Measurements from ENCODE around the gene ADGRF5.
A peak's percentile ranks its signal among the peaks of the same experiment; 100 is the strongest.

The ADGRF5 gene

GRCh38 chr6:46932526-46933319, 11.0 kb upstream of the ADGRF5 start:
- DNase-seq, result peak; percentile 75
- in situ Hi-C loops (cut with HindIII; ENCODE audit: low pct_ligation_motif_present, low pct_unique_long_range_greater_than_20kb, low sequenced_read_pairs), result no loop called here

DNA sequence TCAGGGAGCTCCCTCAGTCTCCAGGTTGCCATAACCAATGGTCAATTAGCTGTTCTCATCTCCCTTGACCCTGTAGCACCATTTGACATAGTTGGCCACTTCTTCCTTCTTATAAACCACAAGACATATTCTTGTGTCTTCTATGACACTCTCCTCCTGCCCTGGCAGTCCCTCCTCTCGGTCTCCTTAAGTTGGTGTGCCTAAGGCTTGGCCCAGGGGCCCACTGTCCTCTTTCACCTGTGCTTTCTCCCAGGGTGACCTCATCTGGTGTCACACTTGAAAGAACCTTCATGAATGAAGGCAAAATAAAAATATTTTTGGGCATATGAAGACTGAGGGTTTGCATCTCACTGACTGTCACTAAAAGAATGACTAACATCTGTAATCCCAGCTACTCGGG, 9.7 kb upstream of the ADGRF5 start:
- in situ Hi-C loops (cut with HindIII; ENCODE audit: low pct_ligation_motif_present, low pct_unique_long_range_greater_than_20kb, low sequenced_read_pairs), result no loop called here
- no peak for DNase-seq

DNA sequence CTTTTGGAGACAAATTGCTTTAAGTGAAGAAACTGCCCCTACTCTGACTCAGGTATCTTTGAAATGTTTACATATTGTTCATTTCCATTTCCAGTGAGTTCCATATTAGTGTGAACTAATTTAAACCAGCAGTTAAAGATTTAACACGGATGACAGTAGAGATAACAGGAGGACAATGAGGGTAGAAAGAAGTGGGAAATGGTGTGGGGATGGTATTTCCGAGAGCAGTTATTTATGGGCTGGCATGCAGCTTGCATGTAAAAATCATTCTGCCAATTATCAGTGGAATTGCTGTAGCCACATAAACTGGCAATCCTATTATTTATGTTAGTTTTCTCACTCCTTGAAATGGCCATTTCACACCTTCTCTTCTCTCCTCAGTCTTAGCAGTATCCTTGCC, 8.6 kb upstream of the ADGRF5 start:
- in situ Hi-C loops (cut with HindIII; ENCODE audit: low pct_ligation_motif_present, low pct_unique_long_range_greater_than_20kb, low sequenced_read_pairs), result no loop called here
- no peak for DNase-seq

DNA sequence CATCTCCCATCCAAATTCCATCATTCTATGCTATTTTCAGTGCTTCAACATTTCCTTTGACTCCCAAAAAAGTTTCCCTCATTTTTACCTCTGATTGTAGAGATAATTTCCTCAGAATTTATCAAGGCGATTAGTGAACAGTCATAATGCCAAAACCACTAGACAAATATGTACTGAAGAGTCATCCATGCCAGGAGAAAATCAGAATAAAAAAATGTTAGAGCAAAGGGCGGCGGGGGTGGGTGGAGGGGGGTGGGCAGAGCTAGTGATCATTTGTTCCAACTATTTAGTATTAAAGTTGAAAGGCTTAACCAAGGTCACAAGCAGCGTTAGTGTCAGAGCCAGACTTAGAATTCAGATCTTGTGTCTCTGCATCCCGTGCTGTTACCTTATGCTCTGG, 5.3 kb upstream of the ADGRF5 start:
- DNase-seq, result no peak
- in situ Hi-C loops (cut with HindIII; ENCODE audit: low pct_ligation_motif_present, low pct_unique_long_range_greater_than_20kb, low sequenced_read_pairs), result no loop called here

GRCh38 chr6:46926481-46926880, 4.7 kb upstream of the ADGRF5 start:
- in situ Hi-C loops (cut with HindIII; ENCODE audit: low pct_ligation_motif_present, low pct_unique_long_range_greater_than_20kb, low sequenced_read_pairs), result no loop called here
- no peak for DNase-seq

DNA sequence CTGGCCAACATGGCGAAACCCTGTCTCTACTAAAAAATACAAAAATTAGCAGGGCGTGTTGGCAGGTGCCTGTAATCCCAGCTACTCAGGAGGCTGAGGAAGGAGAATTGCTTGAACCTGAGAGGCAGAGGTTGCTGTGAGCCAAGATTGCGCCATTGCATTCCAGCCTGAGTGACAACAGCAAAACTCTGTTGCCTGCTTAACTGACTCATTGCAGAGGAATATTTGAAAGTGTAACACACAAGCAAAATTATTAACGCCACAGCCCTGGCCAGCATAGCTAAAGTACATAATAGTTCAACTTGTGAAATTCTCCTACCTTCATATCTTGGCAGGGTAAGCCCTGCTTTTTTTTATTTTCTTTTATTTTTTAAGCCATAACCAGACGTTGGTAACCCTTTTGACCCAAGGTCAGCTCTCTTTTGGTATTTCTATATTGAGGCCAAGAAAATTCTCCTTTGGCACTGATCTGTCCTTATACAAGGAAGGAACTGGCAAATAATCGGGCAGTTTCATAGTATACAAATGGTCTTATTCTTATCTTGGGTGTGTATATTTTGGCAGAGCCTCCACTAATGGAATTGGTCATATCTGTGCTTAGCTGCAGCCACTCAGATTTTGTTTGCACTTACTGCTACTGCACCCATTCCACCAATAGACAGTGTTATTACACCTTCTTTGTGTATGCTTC, 4.0 kb upstream of the ADGRF5 start:
- DNase-seq, result peak; percentile 67
- in situ Hi-C loops (cut with HindIII; ENCODE audit: low pct_ligation_motif_present, low pct_unique_long_range_greater_than_20kb, low sequenced_read_pairs), result no loop called here

DNA sequence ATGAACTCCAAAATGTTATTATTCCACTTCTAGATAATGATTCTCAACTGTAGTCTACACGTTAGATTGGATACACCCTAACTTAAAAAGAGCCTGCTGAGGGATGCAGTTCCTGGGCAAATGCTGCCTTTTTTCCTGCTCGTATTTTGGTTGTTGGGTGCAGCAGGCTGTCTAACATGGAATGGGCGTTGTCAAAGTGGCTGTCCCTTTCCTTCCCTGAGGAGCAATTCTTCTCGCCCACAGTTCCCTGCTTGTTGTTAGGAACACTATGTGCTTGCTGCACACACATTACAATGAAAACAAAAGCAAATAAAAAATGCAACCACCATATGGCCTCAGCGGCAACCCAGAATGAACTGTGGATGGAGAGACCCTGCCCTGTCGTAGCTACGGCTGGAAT, 1.7 kb upstream of the ADGRF5 start:
- in situ Hi-C loops (cut with HindIII; ENCODE audit: low pct_ligation_motif_present, low pct_unique_long_range_greater_than_20kb, low sequenced_read_pairs), result no loop called here
- no peak for DNase-seq

DNA sequence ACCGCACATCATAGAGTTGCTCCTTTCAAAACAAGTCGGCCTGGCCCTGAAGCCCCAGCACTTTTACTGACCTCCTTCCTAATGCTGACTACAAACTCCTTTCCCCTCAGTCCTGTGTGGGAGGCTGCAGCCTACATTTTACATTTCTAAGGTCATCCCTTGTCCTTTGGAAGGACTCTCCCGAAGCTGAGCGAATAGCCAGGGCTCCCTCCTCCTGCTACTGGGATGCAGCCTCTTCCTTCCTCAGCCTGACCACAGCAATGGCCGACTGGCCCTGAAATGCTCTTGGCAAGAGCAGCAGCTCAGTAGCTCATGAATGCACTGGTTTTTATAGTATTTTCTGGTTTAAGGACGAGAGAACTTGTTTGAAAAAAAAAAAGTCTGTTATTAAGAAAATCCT, 679 bp downstream of the ADGRF5 start:
- in situ Hi-C loops (cut with HindIII; ENCODE audit: low pct_ligation_motif_present, low pct_unique_long_range_greater_than_20kb, low sequenced_read_pairs), result no loop called here
- no peak for DNase-seq

DNA sequence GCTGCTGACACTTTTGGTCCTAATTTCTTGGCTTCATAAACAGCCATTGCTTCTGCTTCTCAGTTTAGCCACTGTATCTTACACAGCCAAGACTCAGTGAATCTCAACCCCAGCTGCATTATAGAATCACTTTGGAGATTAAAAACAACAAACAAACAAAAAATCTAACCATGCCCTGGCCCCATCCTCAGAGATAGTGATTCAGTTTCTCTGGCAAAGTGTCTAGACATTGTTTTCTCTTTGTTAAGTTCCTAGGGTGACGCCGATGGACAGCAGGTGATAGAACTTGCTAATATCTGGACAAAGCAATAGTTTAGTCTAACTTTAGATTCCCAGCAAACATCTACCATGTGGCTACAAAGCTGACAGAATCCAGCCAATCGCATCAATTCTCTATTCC, 2.9 kb downstream of the ADGRF5 start:
- in situ Hi-C loops (cut with HindIII; ENCODE audit: low pct_ligation_motif_present, low pct_unique_long_range_greater_than_20kb, low sequenced_read_pairs), result no loop called here
- no peak for DNase-seq

- no peak for DNase-seq
- in situ Hi-C loops (cut with HindIII; ENCODE audit: low pct_ligation_motif_present, low pct_unique_long_range_greater_than_20kb, low sequenced_read_pairs), result no loop called here
These were observed 4.7 kb downstream of the ADGRF5 start for GRCh38 chr6:46917002-46917545.

DNA sequence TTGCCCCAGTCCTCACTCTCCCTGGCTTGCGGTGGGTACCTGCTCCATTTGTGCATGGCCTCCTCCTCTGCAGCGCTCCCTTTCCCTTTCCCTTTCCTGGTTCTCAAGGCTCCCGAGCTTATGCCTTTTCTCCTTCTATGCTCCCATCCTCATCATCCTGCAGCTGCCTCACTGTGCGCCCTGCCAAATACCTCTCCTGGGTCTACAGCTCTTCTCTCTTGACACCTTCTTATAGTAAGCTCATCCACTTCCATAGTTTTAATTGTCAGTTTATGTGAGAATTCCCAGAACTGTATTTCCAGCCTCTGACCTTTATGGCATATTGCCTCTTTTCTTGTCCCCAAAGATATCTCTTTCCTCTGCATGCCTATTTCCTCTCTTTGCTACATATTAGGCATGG, 5.9 kb downstream of the ADGRF5 start:
- in situ Hi-C loops (cut with HindIII; ENCODE audit: low pct_ligation_motif_present, low pct_unique_long_range_greater_than_20kb, low sequenced_read_pairs), result no loop called here

DNA sequence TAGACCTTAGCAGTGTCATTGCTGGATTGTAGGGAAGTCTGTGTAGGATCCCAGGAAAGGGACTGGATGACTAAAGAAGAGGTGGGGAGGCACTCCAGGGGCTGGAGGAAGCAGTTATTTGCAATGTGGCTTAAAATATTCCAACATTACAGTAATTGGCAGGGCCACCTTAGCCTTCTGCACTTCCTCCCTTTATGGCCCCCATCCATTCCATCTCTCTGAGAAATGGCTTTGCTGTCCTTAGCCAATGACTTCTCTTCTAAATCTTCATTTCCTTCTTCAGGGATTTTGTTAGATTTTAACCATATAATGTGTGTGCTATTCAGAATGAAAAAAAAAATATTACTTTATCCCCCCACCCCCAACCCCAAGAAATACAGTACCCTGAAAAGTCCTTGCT, 6.4 kb downstream of the ADGRF5 start:
- in situ Hi-C loops (cut with HindIII; ENCODE audit: low pct_ligation_motif_present, low pct_unique_long_range_greater_than_20kb, low sequenced_read_pairs), result no loop called here
- no peak for DNase-seq

More for the DNA sequence above, 5.9 kb downstream of the ADGRF5 start:
- DNase-seq, result no peak

DNA sequence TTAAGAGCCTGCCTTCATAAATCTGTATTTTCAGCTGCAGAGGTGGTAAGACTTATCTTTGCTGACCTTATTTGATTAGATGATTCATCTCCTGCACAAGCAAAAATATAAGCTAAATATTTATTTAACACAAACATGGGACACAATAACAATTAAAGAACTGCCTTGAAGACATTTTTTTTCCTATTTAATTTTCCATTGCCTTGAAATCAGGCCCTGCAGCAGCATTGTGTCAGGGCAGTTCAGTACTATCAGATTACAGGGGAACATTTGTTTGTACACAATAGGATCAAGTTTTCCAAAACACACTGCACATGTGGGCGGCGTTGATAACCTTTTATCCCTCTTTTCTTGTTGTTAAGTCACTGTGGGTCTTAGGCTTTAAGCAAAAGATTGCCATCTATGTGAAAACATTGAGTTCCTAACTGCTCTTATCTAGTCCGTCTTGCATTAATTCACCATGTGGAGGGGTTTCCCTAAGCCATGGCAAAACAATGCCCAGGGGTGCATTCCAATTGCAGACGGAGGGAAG, 7.4 kb downstream of the ADGRF5 start:
- DNase-seq, result no peak
- in situ Hi-C loops (cut with HindIII; ENCODE audit: low pct_ligation_motif_present, low pct_unique_long_range_greater_than_20kb, low sequenced_read_pairs), result no loop called here

GRCh38 chr6:46909371-46909770, 12.4 kb downstream of the ADGRF5 start:
- in situ Hi-C loops (cut with HindIII; ENCODE audit: low pct_ligation_motif_present, low pct_unique_long_range_greater_than_20kb, low sequenced_read_pairs), result no loop called here
- DNase-seq, result no peak

- in situ Hi-C loops (cut with HindIII; ENCODE audit: low pct_ligation_motif_present, low pct_unique_long_range_greater_than_20kb, low sequenced_read_pairs), result no loop called here
- no peak for DNase-seq
These were observed 15.0 kb downstream of the ADGRF5 start for GRCh38 chr6:46906776-46907175.

- no peak for DNase-seq
- in situ Hi-C loops (cut with HindIII; ENCODE audit: low pct_ligation_motif_present, low pct_unique_long_range_greater_than_20kb, low sequenced_read_pairs), result no loop called here
These were observed 17.6 kb downstream of the ADGRF5 start for GRCh38 chr6:46904117-46904516.

DNA sequence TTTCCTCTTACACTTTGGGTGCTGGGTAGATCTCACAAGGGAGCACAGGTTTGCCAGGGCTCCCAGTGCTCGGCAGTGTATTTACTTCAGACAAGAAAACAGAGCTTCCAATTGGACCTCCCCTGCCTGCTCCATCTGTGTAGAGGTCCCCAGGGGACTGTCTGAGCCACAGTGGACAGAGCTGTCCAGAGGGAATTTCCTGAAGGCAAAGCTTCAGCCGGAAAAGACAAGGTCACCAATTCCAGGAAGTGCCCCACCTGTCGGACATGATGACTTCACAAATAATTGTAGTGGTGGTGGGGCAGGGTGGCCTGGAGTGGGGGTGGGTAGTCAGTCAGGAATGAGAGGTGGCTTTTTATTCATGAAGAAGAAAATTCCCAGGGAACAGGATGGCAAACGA, 18.6 kb downstream of the ADGRF5 start:
- in situ Hi-C loops (cut with HindIII; ENCODE audit: low pct_ligation_motif_present, low pct_unique_long_range_greater_than_20kb, low sequenced_read_pairs), result no loop called here
- no peak for DNase-seq

DNA sequence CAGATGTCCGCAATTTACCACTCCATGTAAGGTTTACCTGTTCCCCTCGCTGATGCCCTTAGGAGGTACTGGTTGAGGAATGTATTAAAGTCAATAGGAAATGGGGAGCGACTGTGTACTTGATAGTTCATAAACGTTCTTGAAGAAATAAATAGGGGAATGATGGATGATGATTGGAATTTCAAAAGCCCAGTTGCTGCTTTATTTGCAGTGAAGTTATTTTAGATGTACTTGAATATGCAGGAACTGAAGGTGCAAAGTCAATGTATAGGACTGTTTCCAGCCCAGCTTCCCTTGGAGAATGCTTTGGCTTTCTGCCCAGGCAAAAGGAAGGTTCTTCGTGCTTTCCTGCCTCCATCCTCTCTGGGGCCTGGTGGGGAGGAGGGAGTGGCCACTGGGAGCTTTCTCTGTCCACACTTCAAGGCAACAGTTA, 19.8 kb downstream of the ADGRF5 start:
- DNase-seq, result no peak
- in situ Hi-C loops (cut with HindIII; ENCODE audit: low pct_ligation_motif_present, low pct_unique_long_range_greater_than_20kb, low sequenced_read_pairs), result no loop called here

GRCh38 chr6:46900266-46900665, 21.5 kb downstream of the ADGRF5 start:
- no peak for DNase-seq
- in situ Hi-C loops (cut with HindIII; ENCODE audit: low pct_ligation_motif_present, low pct_unique_long_range_greater_than_20kb, low sequenced_read_pairs), result no loop called here

- in situ Hi-C loops (cut with HindIII; ENCODE audit: low pct_ligation_motif_present, low pct_unique_long_range_greater_than_20kb, low sequenced_read_pairs), result no loop called here
- DNase-seq, result no peak
These were observed 22.1 kb downstream of the ADGRF5 start for GRCh38 chr6:46899659-46900058.

All from ACHN (cell line).